Mesendoderm (in vitro differentiated cells): ENCODE measurements around the gene GUCY1A2.

Experiments
- DNase-seq: peaks from one replicate; pipeline ENCODE4 v3.0.0; 2013
- H2AK5ac ChIP-seq: 2 replicates; pipeline ENCODE4 v1.6.1; 2013; ENCODE audit warnings: low read length, inconsistent platforms
- H2BK120ac ChIP-seq: 2 replicates; pipeline ENCODE4 v1.6.1; 2013; ENCODE audit warnings: low read depth, mild to moderate bottlenecking, low read length, moderate library complexity, mixed read lengths
- H2BK15ac ChIP-seq: replicated peaks from 2 replicates; pipeline ENCODE4 v1.6.1; 2013; ENCODE audit warnings: low read depth, mild to moderate bottlenecking, moderate library complexity
- H2BK5ac ChIP-seq: 2 replicates; pipeline ENCODE4 v1.6.1; 2013; ENCODE audit warnings: low read length, inconsistent platforms
- H3K18ac ChIP-seq: 2 replicates; pipeline ENCODE4 v1.6.1; 2013; ENCODE audit warnings: mild to moderate bottlenecking, low read length, mixed read lengths
- H3K23ac ChIP-seq: one replicate; pipeline ENCODE4 v1.6.1; 2013; ENCODE audit warnings: low read length
- H3K27ac ChIP-seq: 2 replicates; pipeline ENCODE4 v1.5.1; 2013; ENCODE audit warnings: low read depth, mild to moderate bottlenecking, inconsistent platforms, low read length, moderate library complexity
- H3K27me3 ChIP-seq: 2 replicates; pipeline ENCODE4 v1.6.1; 2013; ENCODE audit warnings: low read length, control low read depth, mild to moderate bottlenecking, inconsistent platforms; ENCODE audit not compliant: insufficient read depth, poor library complexity
- H3K36me3 ChIP-seq: 2 replicates; pipeline ENCODE4 v1.6.1; 2013; ENCODE audit warnings: low read length, inconsistent platforms; ENCODE audit not compliant: control insufficient read depth, insufficient read depth
- H3K4ac ChIP-seq: one replicate; pipeline ENCODE4 v1.6.1; 2013; ENCODE audit warnings: low read depth, mild to moderate bottlenecking, low read length, moderate library complexity
- H3K4me1 ChIP-seq: 2 replicates; pipeline ENCODE4 v1.6.1; 2013; ENCODE audit warnings: low read depth, low read length, inconsistent platforms; ENCODE audit not compliant: control insufficient read depth
- H3K4me2 ChIP-seq: 2 replicates; pipeline ENCODE4 v1.6.1; 2013; ENCODE audit warnings: low read length
- H3K4me3 ChIP-seq: 2 replicates; pipeline ENCODE4 v1.5.1; 2013; ENCODE audit warnings: mild to moderate bottlenecking, low read length
- H3K56ac ChIP-seq: one replicate; pipeline ENCODE4 v1.6.1; 2013; ENCODE audit warnings: low read length
- H3K79me1 ChIP-seq: 2 replicates; pipeline ENCODE4 v1.6.1; 2013; ENCODE audit warnings: low read length, inconsistent platforms
- H3K79me2 ChIP-seq: 2 replicates; pipeline ENCODE4 v1.6.1; 2013; ENCODE audit warnings: mild to moderate bottlenecking, low read length; ENCODE audit not compliant: control insufficient read depth, insufficient read depth
- H3K9ac ChIP-seq: 2 replicates; pipeline ENCODE4 v1.6.1; 2013; ENCODE audit warnings: low read length, inconsistent platforms
- H4K5ac ChIP-seq: one replicate; pipeline ENCODE4 v1.6.1; 2013; ENCODE audit warnings: low read length
- H4K8ac ChIP-seq: one replicate; pipeline ENCODE4 v1.6.1; 2013; ENCODE audit warnings: low read depth, mild to moderate bottlenecking, control low read depth, low read length, moderate library complexity
- WGBS: extraction: QIAGEN DNeasy Blood & Tissue Kit; methylation state at CpG from one replicate; pipeline ENCODE4 v1.1.7; 2013; ENCODE audit warnings: low lambda C conversion rate, missing lambda C conversion rate; ENCODE audit not compliant: insufficient coverage; ENCODE audit errors: extremely low coverage; 5-methylcytosine and 5-hydroxymethylcytosine counted together

Gene GUCY1A2

GRCh38 chr11:106852779-106853178, 165.5 kb downstream of the GUCY1A2 start:
- no peak overlapping the region for H3K4me2 ChIP-seq
- no peak overlapping the region for H2BK120ac ChIP-seq
- no peak overlapping the region for H3K27ac ChIP-seq
- no peak overlapping the region for H3K9ac ChIP-seq
- no peaks in the 10 kb centered on the region for H3K79me1 ChIP-seq
- no peaks in the 10 kb centered on the region for H3K27me3 ChIP-seq
- H3K56ac ChIP-seq = no peak overlapping the region
- DNase-seq = no peak
- H3K36me3 ChIP-seq = no peaks in the 10 kb centered on the region
- H3K79me2 ChIP-seq = no peaks in the 10 kb centered on the region
- H2BK15ac ChIP-seq = no peak overlapping the region
- no peak overlapping the region for H2BK5ac ChIP-seq
- H4K5ac ChIP-seq = no peak overlapping the region
- no peak overlapping the region for H2AK5ac ChIP-seq
- no peak overlapping the region for H4K8ac ChIP-seq
- H3K4ac ChIP-seq = no peak overlapping the region
- H3K18ac ChIP-seq = no peak overlapping the region
- H3K23ac ChIP-seq = no peak overlapping the region
- H3K4me1 ChIP-seq = no peaks in the 10 kb centered on the region
- no peak overlapping the region for H3K4me3 ChIP-seq

GRCh38 chr11:106848526-106848925, 169.8 kb downstream of the GUCY1A2 start:
- no peak overlapping the region for H2BK15ac ChIP-seq
- H2BK5ac ChIP-seq = no peak overlapping the region
- no peak overlapping the region for H2AK5ac ChIP-seq
- H3K27ac ChIP-seq = no peak overlapping the region
- no peak overlapping the region for H4K5ac ChIP-seq
- no peak overlapping the region for H4K8ac ChIP-seq
- H3K4me2 ChIP-seq = no peak overlapping the region
- no peak overlapping the region for H3K18ac ChIP-seq
- H3K27me3 ChIP-seq = no peaks in the 10 kb centered on the region
- H3K4me3 ChIP-seq = no peak overlapping the region
- H3K36me3 ChIP-seq = no peaks in the 10 kb centered on the region
- H3K23ac ChIP-seq = no peak overlapping the region
- H3K56ac ChIP-seq = no peak overlapping the region
- no peak for DNase-seq
- no peaks in the 10 kb centered on the region for H3K79me2 ChIP-seq
- H3K79me1 ChIP-seq = no peaks in the 10 kb centered on the region
- no peak overlapping the region for H2BK120ac ChIP-seq
- H3K4me1 ChIP-seq = no peaks in the 10 kb centered on the region
- no peak overlapping the region for H3K4ac ChIP-seq
- H3K9ac ChIP-seq = no peak overlapping the region

- no peak overlapping the region for H4K5ac ChIP-seq
- peak; percentile 7 for DNase-seq
- H3K4ac ChIP-seq = no peak overlapping the region
- H2BK120ac ChIP-seq = no peak overlapping the region
- no peak overlapping the region for H2BK5ac ChIP-seq
- H3K4me2 ChIP-seq = no peak overlapping the region
- no peak overlapping the region for H3K9ac ChIP-seq
- H3K56ac ChIP-seq = no peak overlapping the region
- no peaks in the 10 kb centered on the region for H3K4me1 ChIP-seq
- no peaks in the 10 kb centered on the region for H3K79me2 ChIP-seq
- H2AK5ac ChIP-seq = no peak overlapping the region
- no peak overlapping the region for H3K27ac ChIP-seq
- no peaks in the 10 kb centered on the region for H3K27me3 ChIP-seq
- no peaks in the 10 kb centered on the region for H3K36me3 ChIP-seq
- no peak overlapping the region for H3K23ac ChIP-seq
- H4K8ac ChIP-seq = no peak overlapping the region
- no peak overlapping the region for H3K4me3 ChIP-seq
- H3K79me1 ChIP-seq = no peaks in the 10 kb centered on the region
- H2BK15ac ChIP-seq = no peak overlapping the region
- no peak overlapping the region for H3K18ac ChIP-seq
Observed at GRCh38 chr11:106842134-106842533, 176.1 kb downstream of the GUCY1A2 start.

- Histone ChIP-seq H3K4ac (no peak overlapping the region), H3K79me2 (no peaks in the 10 kb centered on the region), H3K27me3 (no peaks in the 10 kb centered on the region), H2BK15ac (no peak overlapping the region), H3K36me3 (no peaks in the 10 kb centered on the region), H3K27ac (no peak overlapping the region), H2BK120ac (no peak overlapping the region), H2BK5ac (no peak overlapping the region), H2AK5ac (no peak overlapping the region), H4K5ac (no peak overlapping the region), H3K18ac (no peak overlapping the region), H3K4me2 (no peak overlapping the region), H3K56ac (no peak overlapping the region), H3K79me1 (no peaks in the 10 kb centered on the region), H3K4me1 (no peaks in the 10 kb centered on the region), H4K8ac (no peak overlapping the region), H3K23ac (no peak overlapping the region), H3K9ac (no peak overlapping the region), H3K4me3 (no peak overlapping the region)
- WGBS = 100% methylated on average over 1 of the region's 3 CpGs
- DNase-seq = peak; percentile 19
Observed at GRCh38 chr11:106840947-106841346, 177.3 kb downstream of the GUCY1A2 start.

- H3K27ac ChIP-seq = no peak overlapping the region
- no CpG with 5 or more reads among the region's 1 CpG for WGBS
- no peaks in the 10 kb centered on the region for H3K36me3 ChIP-seq
- no peaks in the 10 kb centered on the region for H3K79me1 ChIP-seq
- H3K79me2 ChIP-seq = no peaks in the 10 kb centered on the region
- H2AK5ac ChIP-seq = no peak overlapping the region
- no peak for DNase-seq
- H3K4me3 ChIP-seq = no peak overlapping the region
- H2BK5ac ChIP-seq = no peak overlapping the region
- H3K4me2 ChIP-seq = no peak overlapping the region
- no peak overlapping the region for H3K23ac ChIP-seq
- H3K4me1 ChIP-seq = no peaks in the 10 kb centered on the region
- H4K5ac ChIP-seq = no peak overlapping the region
- H3K4ac ChIP-seq = no peak overlapping the region
- H2BK120ac ChIP-seq = no peak overlapping the region
- H3K27me3 ChIP-seq = no peaks in the 10 kb centered on the region
- H2BK15ac ChIP-seq = no peak overlapping the region
- H3K56ac ChIP-seq = no peak overlapping the region
- no peak overlapping the region for H3K18ac ChIP-seq
- H3K9ac ChIP-seq = no peak overlapping the region
- no peak overlapping the region for H4K8ac ChIP-seq
Observed at GRCh38 chr11:106840146-106840545, 178.1 kb downstream of the GUCY1A2 start.

GRCh38 chr11:106834567-106834966, 183.7 kb downstream of the GUCY1A2 start:
- Histone ChIP-seq H3K9ac (no peak overlapping the region), H3K27me3 (no peaks in the 10 kb centered on the region), H2AK5ac (no peak overlapping the region), H3K4me1 (no peaks in the 10 kb centered on the region), H3K36me3 (no peaks in the 10 kb centered on the region), H4K8ac (no peak overlapping the region), H3K79me1 (no peaks in the 10 kb centered on the region), H3K79me2 (no peaks in the 10 kb centered on the region), H3K23ac (no peak overlapping the region), H3K18ac (no peak overlapping the region), H4K5ac (no peak overlapping the region), H3K56ac (no peak overlapping the region), H3K4ac (no peak overlapping the region), H3K4me2 (no peak overlapping the region), H2BK5ac (no peak overlapping the region), H3K4me3 (no peak overlapping the region), H2BK120ac (no peak overlapping the region), H3K27ac (no peak overlapping the region), H2BK15ac (no peak overlapping the region)
- DNase-seq = peak; percentile 22
- WGBS = no CpG with 5 or more reads among the region's 2 CpGs
